Osteoblast (primary cell): ENCODE results near the gene DLGAP1. TPM values are rescaled to one million over a fixed set of nuclear protein-coding genes. Genes with fewer than 3 reads are reported as not detected.

Experiments
- DNase-seq: peaks from one replicate; pipeline ENCODE4 v3.0.0; 2011; ENCODE audit warnings: low spot score, mixed read lengths; ENCODE audit not compliant: insufficient read length; ENCODE audit errors: missing footprints
- H2AFZ ChIP-seq: 2 replicates; pipeline ENCODE4 v1.6.0; 2011; ENCODE audit warnings: mild to moderate bottlenecking, low read length
- H3K27ac ChIP-seq: 2 replicates; pipeline ENCODE4 v1.5.1; 2011; ENCODE audit warnings: mild to moderate bottlenecking, low read depth, low read length, moderate library complexity
- H3K27me3 ChIP-seq: 2 replicates; pipeline ENCODE4 v1.6.0; 2012; ENCODE audit warnings: mild to moderate bottlenecking, control low read depth, inconsistent platforms, low read length, moderate library complexity; ENCODE audit not compliant: insufficient read depth
- H3K36me3 ChIP-seq: 2 replicates; pipeline ENCODE4 v1.5.1; 2011; ENCODE audit warnings: mild to moderate bottlenecking, low read length, control low read depth, moderate library complexity; ENCODE audit not compliant: insufficient read depth
- H3K4me1 ChIP-seq: 2 replicates; pipeline ENCODE4 v1.5.1; 2011; ENCODE audit warnings: mild to moderate bottlenecking, low read length, control low read depth, moderate library complexity; ENCODE audit not compliant: insufficient read depth
- H3K4me2 ChIP-seq: 2 replicates; pipeline ENCODE4 v1.6.0; 2011; ENCODE audit warnings: mild to moderate bottlenecking, low read length; ENCODE audit not compliant: insufficient read depth
- H3K4me3 ChIP-seq: fragments of 200-600 bp; sonication (generic); 3 replicates; pipeline ENCODE4 v1.5.1; 2012; ENCODE audit warnings: mild to moderate bottlenecking, low read length, inconsistent platforms; ENCODE audit not compliant: insufficient read depth
- H3K79me2 ChIP-seq: 2 replicates; pipeline ENCODE4 v1.6.0; 2012; ENCODE audit warnings: mild to moderate bottlenecking, low read length, control low read depth, inconsistent platforms; ENCODE audit not compliant: insufficient read depth
- H3K9me3 ChIP-seq: 2 replicates; pipeline ENCODE4 v1.5.1; 2011; ENCODE audit warnings: low read depth, low read length, control low read depth
- H4K20me1 ChIP-seq: 2 replicates; pipeline ENCODE4 v1.6.0; 2012; ENCODE audit warnings: mild to moderate bottlenecking, low read length, control low read depth; ENCODE audit not compliant: insufficient read depth
- total RNA-seq: library from RNA; depleted of rRNA; stranded (reverse); fragments of >200 nt; gene quantifications from 2 replicates; pipeline ENCODE4 v1.2.3, GENCODE V29; 2012
- TF ChIP-seq, protein P1 (sequence below): IDR thresholded peaks from 2 replicates; pipeline ENCODE4 v1.5.1; 2011; ENCODE audit warnings: mild to moderate bottlenecking, low read depth, low read length, moderate library complexity; ENCODE audit errors: extremely low read depth

Gene DLGAP1
- total RNA-seq, 1 donor = not detected

DNA sequence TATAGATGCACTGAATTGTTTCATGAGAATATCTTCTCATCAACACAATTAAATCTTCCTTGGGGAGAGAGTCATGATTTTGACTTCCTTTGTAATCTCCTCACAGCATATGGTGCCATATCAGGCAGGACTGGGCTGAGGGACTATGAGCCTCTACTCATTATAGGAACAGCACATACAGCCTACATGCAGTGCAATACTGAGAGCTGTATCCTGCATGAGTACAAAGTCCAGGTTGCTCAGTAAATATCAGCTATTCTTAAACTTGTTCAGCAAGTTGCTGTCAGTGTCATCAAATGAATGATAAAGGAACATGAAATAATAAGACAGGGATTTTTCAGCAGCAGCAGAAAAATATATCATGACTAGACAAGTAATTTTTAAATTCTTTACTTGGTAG, 10.8 kb downstream of the DLGAP1 start:
- no peak overlapping the region for H3K4me2 ChIP-seq
- TF ChIP-seq, protein P1, sequence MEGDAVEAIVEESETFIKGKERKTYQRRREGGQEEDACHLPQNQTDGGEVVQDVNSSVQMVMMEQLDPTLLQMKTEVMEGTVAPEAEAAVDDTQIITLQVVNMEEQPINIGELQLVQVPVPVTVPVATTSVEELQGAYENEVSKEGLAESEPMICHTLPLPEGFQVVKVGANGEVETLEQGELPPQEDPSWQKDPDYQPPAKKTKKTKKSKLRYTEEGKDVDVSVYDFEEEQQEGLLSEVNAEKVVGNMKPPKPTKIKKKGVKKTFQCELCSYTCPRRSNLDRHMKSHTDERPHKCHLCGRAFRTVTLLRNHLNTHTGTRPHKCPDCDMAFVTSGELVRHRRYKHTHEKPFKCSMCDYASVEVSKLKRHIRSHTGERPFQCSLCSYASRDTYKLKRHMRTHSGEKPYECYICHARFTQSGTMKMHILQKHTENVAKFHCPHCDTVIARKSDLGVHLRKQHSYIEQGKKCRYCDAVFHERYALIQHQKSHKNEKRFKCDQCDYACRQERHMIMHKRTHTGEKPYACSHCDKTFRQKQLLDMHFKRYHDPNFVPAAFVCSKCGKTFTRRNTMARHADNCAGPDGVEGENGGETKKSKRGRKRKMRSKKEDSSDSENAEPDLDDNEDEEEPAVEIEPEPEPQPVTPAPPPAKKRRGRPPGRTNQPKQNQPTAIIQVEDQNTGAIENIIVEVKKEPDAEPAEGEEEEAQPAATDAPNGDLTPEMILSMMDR = no peak
- peaks cover 2% of the 10 kb centered on the region for H3K9me3 ChIP-seq

DNA sequence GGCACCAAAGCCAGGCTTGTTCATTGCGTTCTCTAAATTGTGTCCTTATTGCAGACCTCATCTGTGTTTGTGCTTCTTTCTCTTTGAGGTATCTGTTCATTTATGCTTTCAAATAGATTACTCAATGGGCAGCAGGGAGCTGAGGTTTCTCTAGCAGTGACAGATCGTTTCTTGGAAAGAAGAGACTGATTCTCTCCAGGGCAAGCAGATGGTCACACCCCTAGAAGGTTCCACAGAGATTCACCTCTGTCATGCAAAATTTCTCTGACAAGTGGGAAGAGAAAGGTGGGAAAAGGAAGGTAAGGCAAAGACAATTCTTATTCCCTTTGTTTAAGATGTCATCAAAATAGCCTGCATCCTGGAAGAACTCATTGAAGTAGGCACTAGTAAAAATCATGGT, 14.0 kb downstream of the DLGAP1 start:
- TF ChIP-seq, protein P1 = no peak
- Histone ChIP-seq H4K20me1 (no peaks in the 10 kb centered on the region), H3K79me2 (no peaks in the 10 kb centered on the region), H3K27me3 (no peaks in the 10 kb centered on the region), H3K9me3 (peaks cover 2% of the 10 kb centered on the region), H3K36me3 (no peaks in the 10 kb centered on the region), H3K4me2 (no peak overlapping the region), H3K27ac (no peak overlapping the region), H2AFZ (no peak overlapping the region), H3K4me3 (no peak overlapping the region), H3K4me1 (no peaks in the 10 kb centered on the region)
- DNase-seq = no peak

More for the DNA sequence above, 10.8 kb downstream of the DLGAP1 start:
- no peaks in the 10 kb centered on the region for H3K4me1 ChIP-seq
- no peak overlapping the region for H3K4me3 ChIP-seq
- no peaks in the 10 kb centered on the region for H3K79me2 ChIP-seq
- no peaks in the 10 kb centered on the region for H4K20me1 ChIP-seq
- H2AFZ ChIP-seq = no peak overlapping the region
- no peak overlapping the region for H3K27ac ChIP-seq
- DNase-seq = no peak
- H3K36me3 ChIP-seq = no peaks in the 10 kb centered on the region
- no peaks in the 10 kb centered on the region for H3K27me3 ChIP-seq

DNA sequence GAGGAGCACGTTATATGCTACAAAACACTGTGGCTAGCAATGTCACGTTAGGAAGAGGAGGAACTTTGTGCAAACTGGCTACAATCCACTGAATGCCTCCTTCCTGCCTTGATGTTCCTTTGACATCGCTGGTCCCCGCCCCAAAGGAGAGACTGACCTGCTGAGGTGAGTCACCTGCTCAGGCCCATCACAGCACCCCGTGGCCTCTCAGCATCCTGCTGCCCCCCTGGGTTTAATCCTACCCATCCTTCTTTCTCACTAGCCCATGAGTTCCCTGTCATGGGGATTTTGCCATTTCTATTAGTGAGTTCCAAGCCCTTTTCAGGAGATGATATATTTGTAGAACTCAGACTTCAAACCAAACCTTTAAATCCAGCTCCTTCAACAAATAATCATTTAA, 16.2 kb downstream of the DLGAP1 start:
- TF ChIP-seq, protein P1 = no peak
- Histone ChIP-seq H2AFZ (no peak overlapping the region), H3K4me1 (no peaks in the 10 kb centered on the region), H3K27me3 (no peaks in the 10 kb centered on the region), H3K27ac (no peak overlapping the region), H3K4me2 (no peak overlapping the region), H3K9me3 (peaks cover 2% of the 10 kb centered on the region), H4K20me1 (no peaks in the 10 kb centered on the region), H3K4me3 (no peak overlapping the region), H3K79me2 (no peaks in the 10 kb centered on the region), H3K36me3 (no peaks in the 10 kb centered on the region)
- no peak for DNase-seq

DNA sequence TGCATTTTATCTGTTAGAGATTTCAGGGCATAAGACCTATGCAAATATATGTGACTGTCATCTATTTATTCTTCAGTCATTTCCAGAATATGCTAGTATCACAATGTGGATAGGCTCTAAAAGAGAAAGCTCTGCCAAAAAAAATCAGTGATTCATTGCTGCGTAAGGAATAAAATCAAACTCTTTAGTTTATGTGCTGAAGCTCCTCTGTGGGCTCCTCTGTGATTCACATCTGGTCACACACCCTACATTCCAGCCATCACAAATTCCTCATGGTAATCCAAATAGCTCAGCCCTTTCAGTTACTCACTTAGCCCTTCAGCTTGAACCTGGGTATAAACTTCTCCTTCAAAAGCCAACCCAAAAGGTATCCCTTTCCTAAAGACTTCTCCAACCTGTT, 21.4 kb downstream of the DLGAP1 start:
- Histone ChIP-seq H2AFZ (no peak overlapping the region), H3K27ac (no peak overlapping the region), H3K9me3 (no peaks in the 10 kb centered on the region), H3K27me3 (no peaks in the 10 kb centered on the region), H3K4me1 (no peaks in the 10 kb centered on the region), H3K79me2 (no peaks in the 10 kb centered on the region), H4K20me1 (no peaks in the 10 kb centered on the region), H3K4me2 (no peak overlapping the region), H3K4me3 (no peak overlapping the region), H3K36me3 (no peaks in the 10 kb centered on the region)
- no peak for DNase-seq
- TF ChIP-seq, protein P1 = no peak
